ENCODE results near the gene EMILIN2.

GRCh38 chr18:2797951-2798350 lies 48.9 kb upstream of the EMILIN2 start:
- TF ChIP-seq CTCF (IDR thresholded peaks at IDR 0.05; ENCODE audit: low read length), result no peak
- no peak for TF ChIP-seq EZH2 (IDR thresholded peaks at IDR 0.05; ENCODE audit: borderline replicate concordance, low read length)

Measured in OCI-LY1 (cell line).